Ascending aorta (tissue), 2 donors: ENCODE data around the gene CERT1. TPM values are rescaled to one million over a fixed set of nuclear protein-coding genes. Genes with fewer than 3 reads are reported as not detected.

Experiments
- DNase-seq, 2 donors: peaks; one replicate each; pipeline ENCODE4 v3.0.0-alpha.2; 2019; ENCODE audit warnings: low spot score in 2 of 2
- H3K27ac ChIP-seq, 2 donors: fragments of 200-600 bp; sonication (generic); one replicate each; pipeline ENCODE4 v1.5.1; 2016 to 2017; ENCODE audit warnings: mild to moderate bottlenecking in 1 of 2
- H3K27me3 ChIP-seq: fragments of 200-600 bp; sonication (generic); one replicate; pipeline ENCODE4 v1.5.1; 2017
- H3K36me3 ChIP-seq, 2 donors: fragments of 200-600 bp; sonication (generic); one replicate each; pipeline ENCODE4 v1.5.1; 2016
- H3K4me1 ChIP-seq, 2 donors: fragments of 200-600 bp; sonication (generic); one replicate each; pipeline ENCODE4 v1.5.1; 2016 to 2017; ENCODE audit warnings: mild to moderate bottlenecking in 1 of 2
- H3K4me3 ChIP-seq, 2 donors: fragments of 200-600 bp; sonication (generic); one replicate each; pipeline ENCODE4 v1.5.1; 2016 to 2017; ENCODE audit warnings: mild to moderate bottlenecking in 1 of 2
- H3K9me3 ChIP-seq, 2 donors: fragments of 200-600 bp; sonication (generic); one replicate each; pipeline ENCODE4 v1.5.1; 2016
- intact Hi-C: fragments of 100-400 bp; cut with DNase I; formaldehyde crosslinking; loops from one replicate; pipeline ENCODE4 v1.15.1; 2023
- total RNA-seq: library from RNA; depleted of rRNA; stranded (reverse); fragments of >200 nt; gene quantifications from one replicate; pipeline ENCODE4 v1.1.0, GENCODE V29; 2016
- TF ChIP-seq, protein P1 (sequence below), 3 experiments: fragments of 200-600 bp in 2 of 3; fragments of 450-650 bp in 1 of 3; sonication (generic) in 2 of 3; IDR thresholded peaks; one replicate each; pipeline ENCODE4 v1.5.1; 2016 to 2019; ENCODE audit warnings: antibody characterized with exemption in 3 of 3, mild to moderate bottlenecking in 1 of 3, moderate library complexity in 1 of 3

Gene CERT1
- total RNA-seq, 1 donor from 2014 or later, result 29.8 TPM

DNA sequence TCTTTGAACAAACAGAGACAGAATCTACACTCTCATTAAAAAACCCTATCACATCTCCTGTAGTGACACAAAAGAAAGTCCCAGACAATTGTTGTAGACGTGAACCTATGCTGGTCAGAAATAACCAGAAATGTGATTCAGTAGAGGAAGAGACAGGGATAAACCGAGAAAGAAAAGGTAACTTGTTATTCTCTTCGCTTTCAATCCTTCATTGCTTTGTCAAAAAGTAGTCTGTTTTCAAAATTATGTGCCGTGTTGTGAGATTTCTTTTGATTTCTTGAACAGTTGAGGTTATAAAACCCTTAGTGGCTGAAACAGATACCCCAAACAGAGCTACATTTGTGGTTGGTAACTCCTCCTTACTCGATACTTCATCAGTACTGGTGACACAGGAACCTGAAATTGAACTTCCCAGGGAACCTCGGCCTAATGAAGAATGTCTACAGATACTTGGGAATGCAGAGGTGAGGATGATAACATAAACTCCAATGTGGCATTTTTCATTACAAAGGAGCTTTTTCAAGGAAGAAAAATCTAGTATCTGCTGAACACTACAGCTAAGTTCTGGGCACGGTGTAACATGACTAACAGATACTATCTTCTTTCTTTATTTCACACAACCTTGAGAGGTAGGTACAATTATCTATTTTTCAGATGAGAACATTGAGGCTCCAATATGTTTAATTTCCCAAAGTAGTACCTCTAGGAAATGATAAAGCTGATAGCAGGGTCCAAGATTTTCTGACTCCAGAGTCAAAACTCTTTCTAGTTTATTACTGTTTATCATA, 160.1 kb downstream of the CERT1 start:
- DNase-seq, result no peak
- Histone ChIP-seq H3K4me3 (no peak overlapping the region), H3K9me3 (no peaks in the 10 kb centered on the region), H3K27ac (no peak overlapping the region), H3K27me3 (no peaks in the 10 kb centered on the region), H3K36me3 (peaks cover 61 to 81% of the 10 kb centered on the region in 2 donors), H3K4me1 (no peaks in the 10 kb centered on the region)
- intact Hi-C loops, result no loop called here
- TF ChIP-seq, protein P1, sequence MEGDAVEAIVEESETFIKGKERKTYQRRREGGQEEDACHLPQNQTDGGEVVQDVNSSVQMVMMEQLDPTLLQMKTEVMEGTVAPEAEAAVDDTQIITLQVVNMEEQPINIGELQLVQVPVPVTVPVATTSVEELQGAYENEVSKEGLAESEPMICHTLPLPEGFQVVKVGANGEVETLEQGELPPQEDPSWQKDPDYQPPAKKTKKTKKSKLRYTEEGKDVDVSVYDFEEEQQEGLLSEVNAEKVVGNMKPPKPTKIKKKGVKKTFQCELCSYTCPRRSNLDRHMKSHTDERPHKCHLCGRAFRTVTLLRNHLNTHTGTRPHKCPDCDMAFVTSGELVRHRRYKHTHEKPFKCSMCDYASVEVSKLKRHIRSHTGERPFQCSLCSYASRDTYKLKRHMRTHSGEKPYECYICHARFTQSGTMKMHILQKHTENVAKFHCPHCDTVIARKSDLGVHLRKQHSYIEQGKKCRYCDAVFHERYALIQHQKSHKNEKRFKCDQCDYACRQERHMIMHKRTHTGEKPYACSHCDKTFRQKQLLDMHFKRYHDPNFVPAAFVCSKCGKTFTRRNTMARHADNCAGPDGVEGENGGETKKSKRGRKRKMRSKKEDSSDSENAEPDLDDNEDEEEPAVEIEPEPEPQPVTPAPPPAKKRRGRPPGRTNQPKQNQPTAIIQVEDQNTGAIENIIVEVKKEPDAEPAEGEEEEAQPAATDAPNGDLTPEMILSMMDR (IDR thresholded peaks at IDR 0.05), result no peak

DNA sequence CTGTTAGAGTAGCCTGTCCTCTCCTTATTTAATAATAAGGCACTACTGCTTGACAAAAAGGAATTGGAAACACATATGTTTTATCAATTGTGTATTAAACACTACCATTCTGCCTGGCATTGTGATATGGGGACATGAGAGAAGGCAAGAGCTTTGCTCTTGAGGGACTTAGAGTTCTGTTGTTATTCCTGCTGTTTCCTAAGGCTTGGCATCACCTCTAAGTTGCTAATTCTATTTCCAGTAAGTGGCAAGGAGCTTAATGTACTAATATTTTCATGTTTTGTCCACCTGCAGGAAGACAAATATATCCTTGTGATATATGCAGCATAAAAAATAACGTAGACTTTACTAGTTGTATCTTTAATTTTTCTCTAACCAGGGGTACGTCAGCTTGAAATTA, 161.8 kb downstream of the CERT1 start:
- H3K36me3 ChIP-seq, result peaks cover 61 to 81% of the 10 kb centered on the region in 2 donors

GRCh38 chr5:75348241-75348640, 163.2 kb downstream of the CERT1 start:
- no peak for DNase-seq
- peaks cover 58 to 76% of the 10 kb centered on the region in 2 donors for H3K36me3 ChIP-seq
- TF ChIP-seq, protein P1 (IDR thresholded peaks at IDR 0.05), result no peak
- no peak overlapping the region for H3K27ac ChIP-seq
- H3K9me3 ChIP-seq, result no peaks in the 10 kb centered on the region
- H3K27me3 ChIP-seq, result no peaks in the 10 kb centered on the region
- no peak overlapping the region for H3K4me3 ChIP-seq
- no peaks in the 10 kb centered on the region for H3K4me1 ChIP-seq
- intact Hi-C loops, result no loop called here

More for the DNA sequence above, 161.8 kb downstream of the CERT1 start:
- no peaks in the 10 kb centered on the region for H3K27me3 ChIP-seq
- intact Hi-C loops, result no loop called here
- TF ChIP-seq, protein P1 (IDR thresholded peaks at IDR 0.05), result no peak
- no peak overlapping the region for H3K4me3 ChIP-seq
- no peaks in the 10 kb centered on the region for H3K4me1 ChIP-seq
- no peak for DNase-seq
- no peak overlapping the region for H3K27ac ChIP-seq
- no peaks in the 10 kb centered on the region for H3K9me3 ChIP-seq

DNA sequence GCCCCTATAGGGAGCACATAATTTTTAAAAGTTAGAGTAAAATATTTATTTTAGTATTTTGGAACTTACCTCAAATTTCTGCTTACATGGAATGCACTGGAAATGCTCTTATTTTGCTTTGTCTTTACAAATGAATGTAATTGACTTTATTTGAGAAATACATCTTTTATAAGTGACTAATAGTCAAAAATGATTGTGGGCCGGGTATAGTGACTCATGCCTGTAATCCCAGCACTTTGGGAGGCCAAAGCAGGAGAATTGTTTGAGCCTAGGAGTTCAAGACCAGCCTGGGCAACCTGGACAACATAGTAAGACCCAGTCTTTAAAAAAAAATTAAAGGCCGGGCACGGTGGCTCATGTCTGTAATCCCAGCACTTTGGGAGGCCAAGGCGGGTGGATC, 168.6 kb downstream of the CERT1 start:
- no peak overlapping the region for H3K27ac ChIP-seq
- H3K27me3 ChIP-seq, result no peaks in the 10 kb centered on the region
- H3K36me3 ChIP-seq, result peaks cover 21 to 31% of the 10 kb centered on the region in 2 donors
- H3K9me3 ChIP-seq, result no peaks in the 10 kb centered on the region
- intact Hi-C loops, result no loop called here
- H3K4me3 ChIP-seq, result no peak overlapping the region
- TF ChIP-seq, protein P1 (IDR thresholded peaks at IDR 0.05), result no peak
- no peak for DNase-seq
- H3K4me1 ChIP-seq, result peaks cover 0 to 2% of the 10 kb centered on the region in 2 donors

DNA sequence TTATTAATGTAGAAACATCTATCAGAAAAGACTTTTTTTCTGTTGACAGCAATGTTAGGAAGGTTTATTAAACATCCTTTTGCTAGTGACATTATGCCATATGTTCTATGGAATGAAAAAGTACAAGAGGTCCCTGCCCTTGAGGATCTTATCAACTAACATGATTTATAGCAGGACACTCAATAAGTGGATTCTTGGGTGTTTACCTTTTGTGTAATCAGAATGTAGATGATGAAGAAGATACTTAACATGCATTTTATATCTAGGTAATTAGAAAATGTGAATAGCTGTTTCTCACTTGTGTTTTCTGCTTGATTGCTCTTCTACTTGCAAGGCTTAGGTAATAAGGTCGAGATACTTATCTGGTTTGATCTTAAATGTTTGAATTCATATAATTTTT, 169.5 kb downstream of the CERT1 start:
- TF ChIP-seq, protein P1 (IDR thresholded peaks at IDR 0.05), result no peak
- Histone ChIP-seq H3K4me3 (no peak overlapping the region), H3K9me3 (no peaks in the 10 kb centered on the region), H3K4me1 (peaks cover 0 to 2% of the 10 kb centered on the region in 2 donors), H3K36me3 (peaks cover 14 to 23% of the 10 kb centered on the region in 2 donors), H3K27me3 (no peaks in the 10 kb centered on the region), H3K27ac (no peak overlapping the region)
- no peak for DNase-seq
- intact Hi-C loops, result no loop called here
